ENCODE results near the gene EIF4G1. TPM values are rescaled to one million over a fixed set of nuclear protein-coding genes. Genes with fewer than 3 reads are reported as not detected.

Gene EIF4G1
- total and polyA plus RNA-seq, 7 donors = 62.9 to 249 (median 168) TPM

DNA sequence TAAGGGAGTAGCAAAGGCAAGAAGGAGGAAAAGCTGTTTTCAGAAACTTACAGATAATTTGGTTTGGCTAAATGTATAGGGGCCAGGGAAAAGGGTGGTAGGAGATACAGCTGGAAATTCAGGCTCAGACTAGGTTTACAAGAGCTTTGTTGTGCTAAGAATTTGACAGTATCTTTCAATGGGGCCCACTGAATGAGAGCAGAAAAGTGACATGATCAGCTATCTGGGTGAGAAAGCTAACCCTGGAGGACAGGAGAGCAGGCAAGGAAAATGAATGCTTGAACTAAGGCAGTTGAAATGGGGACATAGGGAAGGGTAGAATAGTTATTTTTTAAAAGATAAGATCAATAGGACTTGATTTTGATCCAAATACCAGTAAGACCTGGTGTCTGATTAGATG lies 2.8 kb upstream of the EIF4G1 start:
- H3K27me3 ChIP-seq = no peaks in the 10 kb centered on the region
- peaks cover 14 to 32% (median 25%) of the 10 kb centered on the region in 4 donors for H3K36me3 ChIP-seq
- H3K4me1 ChIP-seq = peaks cover 0 to 19% (median 12%) of the 10 kb centered on the region in 4 donors
- H3K9me3 ChIP-seq = no peaks in the 10 kb centered on the region
- DNase-seq = no peak
- TF ChIP-seq, protein P1, sequence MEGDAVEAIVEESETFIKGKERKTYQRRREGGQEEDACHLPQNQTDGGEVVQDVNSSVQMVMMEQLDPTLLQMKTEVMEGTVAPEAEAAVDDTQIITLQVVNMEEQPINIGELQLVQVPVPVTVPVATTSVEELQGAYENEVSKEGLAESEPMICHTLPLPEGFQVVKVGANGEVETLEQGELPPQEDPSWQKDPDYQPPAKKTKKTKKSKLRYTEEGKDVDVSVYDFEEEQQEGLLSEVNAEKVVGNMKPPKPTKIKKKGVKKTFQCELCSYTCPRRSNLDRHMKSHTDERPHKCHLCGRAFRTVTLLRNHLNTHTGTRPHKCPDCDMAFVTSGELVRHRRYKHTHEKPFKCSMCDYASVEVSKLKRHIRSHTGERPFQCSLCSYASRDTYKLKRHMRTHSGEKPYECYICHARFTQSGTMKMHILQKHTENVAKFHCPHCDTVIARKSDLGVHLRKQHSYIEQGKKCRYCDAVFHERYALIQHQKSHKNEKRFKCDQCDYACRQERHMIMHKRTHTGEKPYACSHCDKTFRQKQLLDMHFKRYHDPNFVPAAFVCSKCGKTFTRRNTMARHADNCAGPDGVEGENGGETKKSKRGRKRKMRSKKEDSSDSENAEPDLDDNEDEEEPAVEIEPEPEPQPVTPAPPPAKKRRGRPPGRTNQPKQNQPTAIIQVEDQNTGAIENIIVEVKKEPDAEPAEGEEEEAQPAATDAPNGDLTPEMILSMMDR (IDR thresholded peaks at IDR 0.05) = no peak
- no peak for TF ChIP-seq POLR2A (IDR thresholded peaks at IDR 0.05)
- no peak for TF ChIP-seq EP300 (IDR thresholded peaks at IDR 0.05)
- no peak for TF ChIP-seq POLR2AphosphoS5 (IDR thresholded peaks at IDR 0.05)
- no peak overlapping the region for H3K4me3 ChIP-seq
- H3K27ac ChIP-seq = no peak overlapping the region
- intact Hi-C loops (cut with DNase I) = no loop called here

DNA sequence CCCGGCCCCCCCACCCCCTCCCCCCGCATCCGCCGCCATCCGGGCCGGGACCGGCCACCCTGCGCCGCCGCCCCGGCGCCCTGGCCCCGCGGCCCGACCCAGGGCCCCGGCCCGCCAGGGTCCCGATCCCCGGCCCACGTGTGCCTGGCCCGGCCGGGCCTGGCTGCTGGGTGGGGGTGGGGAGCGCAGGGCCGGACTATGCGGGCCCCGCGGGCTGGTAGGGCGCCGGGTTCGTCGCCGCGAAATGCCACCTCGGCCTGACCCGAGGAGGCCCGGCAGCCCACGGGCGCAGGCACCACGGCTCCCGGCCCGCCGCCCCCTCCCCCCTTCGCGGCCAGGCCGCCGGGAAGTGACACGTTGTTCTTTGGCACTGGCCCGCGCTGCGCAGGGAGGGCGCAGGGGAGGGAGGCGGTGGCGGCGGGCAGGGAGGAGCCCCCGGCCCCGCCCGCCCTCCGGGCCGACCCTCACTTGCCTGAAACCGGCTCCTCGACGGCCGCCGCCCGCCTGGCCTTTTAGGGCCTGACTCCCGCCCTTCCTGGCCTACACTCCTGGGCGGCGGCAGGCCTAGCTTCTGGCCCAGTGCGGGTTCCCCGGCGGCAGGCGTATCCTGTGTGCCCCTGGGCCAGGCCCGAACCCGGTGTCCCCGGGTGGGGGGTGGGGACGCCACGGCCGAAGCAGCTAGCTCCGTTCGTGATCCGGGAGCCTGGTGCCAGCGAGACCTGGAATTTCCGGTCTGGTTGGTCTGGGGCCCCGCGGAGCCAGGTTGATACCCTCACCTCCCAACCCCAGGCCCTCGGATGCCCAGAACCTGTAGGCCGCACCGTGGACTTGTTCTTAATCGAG lies 515 bp downstream of the EIF4G1 start:
- Histone ChIP-seq H3K4me1 (peaks cover 0 to 51% (median 45%) of the 10 kb centered on the region in 4 donors), H3K4me3 (peak overlapping the region; percentile 68 to 93 (median 88)), H3K27ac (peak overlapping the region; percentile 98 to 99 (median 98)), H3K36me3 (peaks cover 0 to 24% (median 16%) of the 10 kb centered on the region in 4 donors), H3K9me3 (no peaks in the 10 kb centered on the region), H3K27me3 (no peaks in the 10 kb centered on the region)
- peak; percentile 94 for DNase-seq
- TF ChIP-seq EP300 (IDR thresholded peaks at IDR 0.05) = peak in 1 of 4 donors; percentile 66
- TF ChIP-seq, protein P1 (IDR thresholded peaks at IDR 0.05) = no peak
- TF ChIP-seq POLR2A (IDR thresholded peaks at IDR 0.05) = peak; percentile 27 to 42
- TF ChIP-seq POLR2AphosphoS5 (IDR thresholded peaks at IDR 0.05) = peak; percentile 52 to 84 (median 78)
- WGBS, 2 donors = 1% methylated on average over 89 of the region's 89 CpGs
- intact Hi-C loops (cut with DNase I) = loop anchor here (1.0 to 2.0 kb wide), 2 partner anchors 22 to 48 kb away; partner anchors contain the start of gene FAM131A

DNA sequence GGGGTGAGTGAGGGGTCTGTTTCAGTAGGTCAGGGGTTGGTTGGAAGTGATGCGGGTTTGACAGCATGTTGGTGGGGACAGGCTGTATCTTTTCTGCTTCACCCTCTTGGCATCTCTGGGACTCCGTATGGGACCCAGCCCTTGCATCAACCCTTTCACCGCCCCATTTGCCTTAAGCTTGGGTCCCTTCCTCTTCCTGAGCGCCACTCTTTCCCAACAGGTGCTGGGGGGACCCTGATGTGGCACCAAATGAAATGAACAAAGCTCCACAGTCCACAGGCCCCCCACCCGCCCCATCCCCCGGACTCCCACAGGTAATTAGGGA lies 1.1 kb downstream of the EIF4G1 start:
- TF ChIP-seq, protein P1 (IDR thresholded peaks at IDR 0.05) = no peak
- no peak for TF ChIP-seq POLR2A (IDR thresholded peaks at IDR 0.05)
- TF ChIP-seq POLR2AphosphoS5 (IDR thresholded peaks at IDR 0.05) = no peak
- TF ChIP-seq EP300 (IDR thresholded peaks at IDR 0.05) = no peak
- peak overlapping the region; percentile 68 to 93 (median 88) for H3K4me3 ChIP-seq
- intact Hi-C loops (cut with DNase I) = loop anchor here (2.0 kb wide), 1 partner anchor 47 kb away; no protein-coding TSS in a partner anchor
- peaks cover 0 to 56% (median 49%) of the 10 kb centered on the region in 4 donors for H3K4me1 ChIP-seq
- DNase-seq = no peak
- peaks cover 0 to 27% (median 17%) of the 10 kb centered on the region in 4 donors for H3K36me3 ChIP-seq
- no peaks in the 10 kb centered on the region for H3K9me3 ChIP-seq
- no peaks in the 10 kb centered on the region for H3K27me3 ChIP-seq
- WGBS, 2 donors = 2 to 22% methylated on average over 6 of the region's 6 CpGs
- H3K27ac ChIP-seq = peak overlapping the region; percentile 98 to 99 (median 98)

DNA sequence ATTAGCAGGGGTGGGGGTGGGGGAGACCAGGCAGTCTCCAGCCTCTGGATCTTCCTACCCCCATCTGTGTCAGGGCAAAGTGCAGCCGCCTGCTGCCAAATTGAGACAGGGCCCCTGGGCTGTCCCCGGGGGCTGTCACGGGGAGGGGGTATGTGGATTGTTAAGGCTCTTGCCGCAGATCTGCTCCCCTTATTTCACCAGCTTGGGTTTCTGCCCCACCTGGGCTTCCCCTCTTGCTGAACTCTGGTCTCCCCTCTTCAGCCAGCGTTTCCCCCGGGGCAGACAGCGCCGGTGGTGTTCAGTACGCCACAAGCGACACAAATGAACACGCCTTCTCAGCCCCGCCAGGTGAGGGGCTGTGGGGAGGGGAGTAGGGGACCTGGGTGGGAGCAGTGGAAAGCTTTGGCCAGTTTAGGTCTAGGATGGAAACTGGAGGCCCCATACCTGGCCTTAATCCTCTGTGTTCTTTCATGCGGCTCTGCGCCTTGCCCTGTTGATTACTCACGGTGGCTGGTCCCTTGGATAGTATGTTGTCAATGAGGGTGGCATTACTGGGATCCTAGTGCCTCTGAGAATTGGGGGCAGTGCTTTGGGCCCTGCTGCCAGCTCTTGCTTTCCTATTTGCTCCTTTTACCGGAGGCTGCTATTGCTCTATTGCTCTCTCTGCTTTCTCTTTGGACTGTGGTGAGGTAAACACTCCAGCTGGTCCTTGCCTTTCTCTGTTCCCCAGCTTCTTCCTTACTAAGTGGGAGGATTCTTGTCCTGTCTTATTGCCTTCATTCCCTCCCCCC lies 1.7 kb downstream of the EIF4G1 start:
- no peak for DNase-seq
- intact Hi-C loops (cut with DNase I) = loop anchor here (2.0 kb wide), 1 partner anchor 47 kb away; no protein-coding TSS in a partner anchor
- Histone ChIP-seq H3K4me1 (peaks cover 0 to 62% (median 55%) of the 10 kb centered on the region in 4 donors), H3K36me3 (peaks cover 4 to 32% (median 22%) of the 10 kb centered on the region in 4 donors), H3K9me3 (no peaks in the 10 kb centered on the region), H3K27me3 (no peaks in the 10 kb centered on the region), H3K27ac (peak overlapping the region; percentile 98 to 99 (median 98)), H3K4me3 (peak overlapping the region; percentile 68 to 93 (median 88))
- 12 to 45% methylated on average over 16 of the region's 16 CpGs for WGBS, 2 donors
- TF ChIP-seq POLR2AphosphoS5 (IDR thresholded peaks at IDR 0.05) (no peak), POLR2A (IDR thresholded peaks at IDR 0.05) (no peak), EP300 (IDR thresholded peaks at IDR 0.05) (no peak)
- TF ChIP-seq, protein P1 (IDR thresholded peaks at IDR 0.05) = no peak

Data from sigmoid colon (tissue), 7 donors.